Activated naive CD4-positive, alpha-beta T cell treated with anti-CD3 and anti-CD28 coated beads for 36 hours (primary cell): ENCODE results near the gene ANKS4B. TPM values are rescaled to one million over a fixed set of nuclear protein-coding genes. Genes with fewer than 3 reads are reported as not detected.
"Not testable (repeated sequence)": the region's sequence is repeated elsewhere in the genome, so short reads cannot be mapped to it uniquely, and the experiment has no call there.

Experiments
- CTCF ChIA-PET: fragments of 350-600 bp; sonication (Branson Sonifier 250); formaldehyde crosslinking; loops from one replicate; lab custom pipeline; 2021; ENCODE audit warnings: antibody characterized with exemption; lab: Charles Lee
- DNase-seq: peaks from one replicate; pipeline ENCODE4 v3.0.0-alpha.2; 2020
- H3K27ac Mint-ChIP-seq: one replicate; pipeline ENCODE4 v1.8.0; 2021; ENCODE audit warnings: mild to moderate bottlenecking, mixed read lengths
- H3K27me3 Mint-ChIP-seq: one replicate; pipeline ENCODE4 v1.8.0; 2021; ENCODE audit warnings: low read depth, mixed read lengths
- H3K36me3 Mint-ChIP-seq: one replicate; pipeline ENCODE4 v1.8.0; 2021; ENCODE audit warnings: low read depth, mixed read lengths
- H3K4me1 Mint-ChIP-seq: one replicate; pipeline ENCODE4 v1.8.0; 2021; ENCODE audit warnings: low read depth, mixed read lengths
- H3K4me3 Mint-ChIP-seq: one replicate; pipeline ENCODE4 v1.8.0; 2021; ENCODE audit warnings: mild to moderate bottlenecking, moderate library complexity, mixed read lengths
- H3K9me3 Mint-ChIP-seq: one replicate; pipeline ENCODE4 v1.8.0; 2021; ENCODE audit warnings: mixed read lengths
- intact Hi-C: fragments of 100-400 bp; cut with micrococcal nuclease; formaldehyde crosslinking; loops from one replicate; pipeline ENCODE4 v1.15.1; 2023
- total RNA-seq, 2 experiments: library from RNA; stranded (reverse); gene quantifications; one replicate each; pipeline ENCODE4 v1.2.3, GENCODE V29; 2021

The ANKS4B gene
- total RNA-seq, 2 experiments from 2014 or later: 0.05 TPM; not detected in 1

GRCh38 chr16:21248179-21248578, 14.7 kb downstream of the ANKS4B start:
- CTCF ChIA-PET: interaction anchor here (0.5 kb wide), 2 partner anchors 36 to 113 kb away, joined by 3 read pairs; no protein-coding TSS in a partner anchor
- DNase-seq, intact Hi-C loops, H3K4me3 Mint-ChIP-seq, H3K36me3 Mint-ChIP-seq, H3K9me3 Mint-ChIP-seq, H3K4me1 Mint-ChIP-seq, H3K27ac Mint-ChIP-seq: not testable (repeated sequence)
- peaks cover 12% of the 10 kb centered on the region for H3K27me3 Mint-ChIP-seq

GRCh38 chr16:21250072-21250923, 16.8 kb downstream of the ANKS4B start:
- no peak overlapping the region for H3K4me3 Mint-ChIP-seq
- peaks cover 10% of the 10 kb centered on the region for H3K27me3 Mint-ChIP-seq
- intact Hi-C loops: no loop called here
- H3K4me1 Mint-ChIP-seq: no peaks in the 10 kb centered on the region
- DNase-seq: no peak
- H3K9me3 Mint-ChIP-seq: no peaks in the 10 kb centered on the region
- CTCF ChIA-PET: no interaction called here
- H3K27ac Mint-ChIP-seq: no peak overlapping the region
- no peaks in the 10 kb centered on the region for H3K36me3 Mint-ChIP-seq

- H3K9me3 Mint-ChIP-seq: no peaks in the 10 kb centered on the region
- no peak overlapping the region for H3K27ac Mint-ChIP-seq
- CTCF ChIA-PET: no interaction called here
- no peak overlapping the region for H3K4me3 Mint-ChIP-seq
- no peaks in the 10 kb centered on the region for H3K36me3 Mint-ChIP-seq
- peaks cover 12% of the 10 kb centered on the region for H3K27me3 Mint-ChIP-seq
- intact Hi-C loops: no loop called here
- no peaks in the 10 kb centered on the region for H3K4me1 Mint-ChIP-seq
- DNase-seq: no peak
Observed at GRCh38 chr16:21253470-21253869, 20.0 kb downstream of the ANKS4B start.

- DNase-seq: no peak
- intact Hi-C loops: no loop called here
- no peaks in the 10 kb centered on the region for H3K36me3 Mint-ChIP-seq
- CTCF ChIA-PET: interaction anchor here (0.6 kb wide), 1 partner anchor 135 kb away, joined by 3 read pairs; no protein-coding TSS in a partner anchor
- H3K4me3 Mint-ChIP-seq: no peak overlapping the region
- H3K9me3 Mint-ChIP-seq: no peaks in the 10 kb centered on the region
- H3K27ac Mint-ChIP-seq: no peak overlapping the region
- H3K27me3 Mint-ChIP-seq: peaks cover 4% of the 10 kb centered on the region
- no peaks in the 10 kb centered on the region for H3K4me1 Mint-ChIP-seq
Observed at GRCh38 chr16:21256636-21257035, 23.1 kb downstream of the ANKS4B start.

GRCh38 chr16:21257284-21257683, 23.8 kb downstream of the ANKS4B start:
- H3K27ac Mint-ChIP-seq: no peak overlapping the region
- intact Hi-C loops: no loop called here
- no peak overlapping the region for H3K4me3 Mint-ChIP-seq
- H3K27me3 Mint-ChIP-seq: peaks cover 4% of the 10 kb centered on the region
- H3K4me1 Mint-ChIP-seq: no peaks in the 10 kb centered on the region
- H3K36me3 Mint-ChIP-seq: no peaks in the 10 kb centered on the region
- H3K9me3 Mint-ChIP-seq: no peaks in the 10 kb centered on the region
- DNase-seq: no peak
- CTCF ChIA-PET: no interaction called here

GRCh38 chr16:21260870-21261791, 27.6 kb downstream of the ANKS4B start:
- CTCF ChIA-PET: interaction anchor here (0.6 kb wide), 1 partner anchor 165 kb away, joined by 4 read pairs; no protein-coding TSS in a partner anchor
- H3K4me1 Mint-ChIP-seq: no peaks in the 10 kb centered on the region
- no peak overlapping the region for H3K4me3 Mint-ChIP-seq
- H3K27me3 Mint-ChIP-seq: peaks cover 3% of the 10 kb centered on the region
- intact Hi-C loops: no loop called here
- no peaks in the 10 kb centered on the region for H3K9me3 Mint-ChIP-seq
- no peaks in the 10 kb centered on the region for H3K36me3 Mint-ChIP-seq
- DNase-seq: no peak
- no peak overlapping the region for H3K27ac Mint-ChIP-seq

GRCh38 chr16:21262779-21263639, 29.5 kb downstream of the ANKS4B start:
- no peaks in the 10 kb centered on the region for H3K4me1 Mint-ChIP-seq
- CTCF ChIA-PET: no interaction called here
- H3K27ac Mint-ChIP-seq: no peak overlapping the region
- H3K27me3 Mint-ChIP-seq: no peaks in the 10 kb centered on the region
- H3K4me3 Mint-ChIP-seq: no peak overlapping the region
- no peaks in the 10 kb centered on the region for H3K36me3 Mint-ChIP-seq
- DNase-seq: no peak
- intact Hi-C loops: no loop called here
- H3K9me3 Mint-ChIP-seq: no peaks in the 10 kb centered on the region

GRCh38 chr16:21263640-21264570, 30.4 kb downstream of the ANKS4B start:
- Mint-ChIP-seq H3K4me3 (no peak overlapping the region), H3K36me3 (no peaks in the 10 kb centered on the region), H3K4me1 (no peaks in the 10 kb centered on the region), H3K27me3 (no peaks in the 10 kb centered on the region), H3K9me3 (no peaks in the 10 kb centered on the region), H3K27ac (no peak overlapping the region)
- CTCF ChIA-PET: interaction anchor here (1.1 kb wide), 1 partner anchor 37 kb away, joined by 3 read pairs; no protein-coding TSS in a partner anchor
- intact Hi-C loops: no loop called here
- no peak for DNase-seq

- no peaks in the 10 kb centered on the region for H3K4me1 Mint-ChIP-seq
- no peak for DNase-seq
- no peak overlapping the region for H3K4me3 Mint-ChIP-seq
- no peaks in the 10 kb centered on the region for H3K9me3 Mint-ChIP-seq
- no peak overlapping the region for H3K27ac Mint-ChIP-seq
- CTCF ChIA-PET: interaction anchor here (1.1 kb wide), 1 partner anchor 36 kb away, joined by 3 read pairs; no protein-coding TSS in a partner anchor
- no peaks in the 10 kb centered on the region for H3K36me3 Mint-ChIP-seq
- H3K27me3 Mint-ChIP-seq: no peaks in the 10 kb centered on the region
- intact Hi-C loops: no loop called here
Observed at GRCh38 chr16:21264571-21265036, 31.1 kb downstream of the ANKS4B start.

- Mint-ChIP-seq H3K36me3 (no peaks in the 10 kb centered on the region), H3K4me1 (no peaks in the 10 kb centered on the region), H3K9me3 (no peaks in the 10 kb centered on the region), H3K4me3 (no peak overlapping the region), H3K27ac (no peak overlapping the region), H3K27me3 (no peaks in the 10 kb centered on the region)
- intact Hi-C loops: no loop called here
- CTCF ChIA-PET: interaction anchor here (1.1 kb wide), 1 partner anchor 35 kb away, joined by 3 read pairs; no protein-coding TSS in a partner anchor
- no peak for DNase-seq
Observed at GRCh38 chr16:21265104-21265837, 31.8 kb downstream of the ANKS4B start.
